Heart left ventricle (tissue), 16 donors: ENCODE measurements around the gene HSF5. TPM values are rescaled to one million over a fixed set of nuclear protein-coding genes. Genes with fewer than 3 reads are reported as not detected.
"Not testable (repeated sequence)": the region's sequence is repeated elsewhere in the genome, so short reads cannot be mapped to it uniquely, and the experiment has no call there.

Experiments
- ATAC-seq, 4 donors: fragments of 200-7000 bp; cut with Tn5 transposase; one replicate each; pipeline ENCODE4 v1.9.1; 2020 to 2022; ENCODE audit warnings: moderate library complexity in 4 of 4, mild to moderate bottlenecking in 3 of 4, moderate number of reproducible peaks in 1 of 4
- DNase-seq, 5 donors: peaks; one replicate each; pipeline ENCODE4 v3.0.0-alpha.2; 2020
- H3K27ac ChIP-seq, 12 donors: fragments of 200-600 bp; sonication (generic) in 4 of 12; one replicate each; pipeline versions ENCODE4 v1.5.0 to v1.8.0; 2016 to 2022; ENCODE audit warnings: mild to moderate bottlenecking in 2 of 12
- H3K27me3 ChIP-seq, 9 donors: fragments of 200-600 bp; sonication (generic) in 2 of 9; one replicate each; pipeline versions ENCODE4 v1.5.1 to v1.8.0; 2016 to 2022; ENCODE audit warnings: mild to moderate bottlenecking in 3 of 9
- H3K36me3 ChIP-seq, 9 donors: fragments of 200-600 bp; sonication (generic) in 2 of 9; one replicate each; pipeline versions ENCODE4 v1.5.0 to v1.8.0; 2018 to 2022; ENCODE audit warnings: mild to moderate bottlenecking in 2 of 9
- H3K4me1 ChIP-seq, 12 donors: fragments of 200-600 bp; sonication (generic) in 4 of 12; one replicate each; pipeline versions ENCODE4 v1.5.0 to v1.8.0; 2016 to 2022; ENCODE audit warnings: mild to moderate bottlenecking in 3 of 12
- H3K4me3 ChIP-seq, 12 donors: fragments of 200-600 bp; sonication (generic) in 4 of 12; one replicate each; pipeline versions ENCODE4 v1.5.0 to v1.8.0; 2017 to 2022; ENCODE audit warnings: mild to moderate bottlenecking in 9 of 12, moderate library complexity in 4 of 12
- H3K9me3 ChIP-seq, 12 donors: fragments of 200-600 bp; sonication (generic) in 4 of 12; one replicate each; pipeline versions ENCODE4 v1.5.0 to v1.8.0; 2016 to 2022; ENCODE audit warnings: mild to moderate bottlenecking in 1 of 12
- CTCF ChIP-seq, 12 donors: fragments of 200-600 bp; sonication (generic) in 4 of 12; IDR thresholded peaks; one replicate each; pipeline versions ENCODE4 v1.5.0 to v1.8.0; 2018 to 2022; ENCODE audit warnings: antibody characterized with exemption in 12 of 12, mild to moderate bottlenecking in 5 of 12
- POLR2A ChIP-seq, 2 donors: fragments of 450-650 bp; IDR thresholded peaks; one replicate each; pipeline ENCODE4 v1.6.1; 2017; ENCODE audit warnings: antibody characterized with exemption in 2 of 2, mild to moderate bottlenecking in 2 of 2, moderate library complexity in 2 of 2
- WGBS, 4 donors: extraction: QIAGEN DNeasy Blood & Tissue Kit in 2 of 4; methylation state at CpG; one replicate each; pipeline versions ENCODE4 v1.1.5 to v1.1.7; 2013 to 2018; 5-methylcytosine and 5-hydroxymethylcytosine counted together
- intact Hi-C, 10 donors: fragments of 100-400 bp; cut with DNase I; formaldehyde crosslinking; loops; one replicate each; pipeline versions ENCODE4 v1.11.1 to v1.14.2; 2022
- polyA plus RNA-seq, 2 donors: library from polyadenylated mRNA; stranded (reverse); fragments of 200-250 nt; gene quantifications; one replicate each; pipeline ENCODE4 v1.2.3, GENCODE V29; 2013
- total RNA-seq, 9 donors: library from RNA; depleted of rRNA in 2 of 9; stranded (reverse); fragments of >200 nt in 2 of 9; fragmentation: NEBNext Ultra II Directional in 3 of 9; extraction: Animal tissue kit (Norgen Biotek cat#: 25700) in 3 of 9; gene quantifications; one replicate each; pipeline versions ENCODE4 v1.1.0 to v1.2.4, GENCODE V29; 2016 to 2023
- donor health status: ischemic (EF 13 %, LVEDD 7.1; RV severe dilation, severe dysfunction).
- donor health status: healthy with polysubstance abuse.
- donor health status: DM: no; HTN: yes; CAD: no.
- donor health status: DM: no; HTN: no; CAD: no.
- donor health status: ischemic (EF 25% LVEDD 6.9; RV normal size, moderate dysfunction).
- donor health status: ischemic (EF 25% LVEDD 5.7; RV mildly dilated, moderate dysfunction).
- donor health status: healthy.
- donor health status: DM: yes; HTN: yes; CAD: no.
- donor health status: ischemic (EF 35%, LVEDD 5.7; RV mildly dilated, moderate dysfunction).
- donor health status: nonischemic (EF 11% LVEDD 7.7; RV severe dilation, severe dysfunction).
- donor health status: DM: yes; HTN: yes; CAD: no.
- donor health status: PGD.
- donor health status: ischemic (EF 29% LVEDD 5.4; RV normal size, mild dysfunction).
- donor health status: nonischemic (EF 23%, LVEDD 6.1; RV moderate dilation, normal function).

HSF5 gene
- total and polyA plus RNA-seq, 11 donors: 0.06 to 0.19 TPM; not detected in 9

- Histone ChIP-seq H3K4me1 (peaks cover 0 to 28% (median 7%) of the 10 kb centered on the region in 12 donors), H3K27me3 (no peaks in the 10 kb centered on the region), H3K4me3 (no peak overlapping the region), H3K36me3 (peaks cover 5 to 100% (median 99%) of the 10 kb centered on the region in 9 donors), H3K9me3 (no peaks in the 10 kb centered on the region), H3K27ac (peak overlapping the region in 2 of 12 donors; percentile 11 to 16)
- intact Hi-C loops: no loop called here
- peak; percentile 3 to 52 (median 35) for ATAC-seq
- TF ChIP-seq POLR2A (IDR thresholded peaks at IDR 0.05) (no peak), CTCF (IDR thresholded peaks at IDR 0.05) (no peak)
- no peak for DNase-seq
- 74 to 87% (median 80%) methylated on average over 11 of the region's 11 CpGs for WGBS, 4 donors
Observed at GRCh38 chr17:58504826-58505351, 16.7 kb upstream of the HSF5 start.

- WGBS, 4 donors: 92 to 96% (median 94%) methylated on average over 8 of the region's 8 CpGs
- Histone ChIP-seq H3K27me3 (no peaks in the 10 kb centered on the region), H3K4me1 (peaks cover 0 to 28% (median 7%) of the 10 kb centered on the region in 12 donors), H3K27ac (no peak overlapping the region), H3K36me3 (peaks cover 0 to 100% (median 97%) of the 10 kb centered on the region in 9 donors), H3K9me3 (no peaks in the 10 kb centered on the region), H3K4me3 (no peak overlapping the region)
- DNase-seq: no peak
- intact Hi-C loops: no loop called here
- TF ChIP-seq POLR2A (IDR thresholded peaks at IDR 0.05) (no peak), CTCF (IDR thresholded peaks at IDR 0.05) (no peak)
- ATAC-seq: no peak
Observed at GRCh38 chr17:58503866-58504265, 15.7 kb upstream of the HSF5 start.

GRCh38 chr17:58503134-58503533, 14.9 kb upstream of the HSF5 start:
- H3K4me1 ChIP-seq: peaks cover 0 to 28% (median 7%) of the 10 kb centered on the region in 12 donors
- 90 to 95% (median 93%) methylated on average over 6 of the region's 6 CpGs for WGBS, 4 donors
- H3K36me3 ChIP-seq: peaks cover 0 to 98% (median 93%) of the 10 kb centered on the region in 9 donors
- ATAC-seq, H3K4me3 ChIP-seq, H3K27ac ChIP-seq, H3K27me3 ChIP-seq, H3K9me3 ChIP-seq, DNase-seq, intact Hi-C loops: not testable (repeated sequence)

DNA sequence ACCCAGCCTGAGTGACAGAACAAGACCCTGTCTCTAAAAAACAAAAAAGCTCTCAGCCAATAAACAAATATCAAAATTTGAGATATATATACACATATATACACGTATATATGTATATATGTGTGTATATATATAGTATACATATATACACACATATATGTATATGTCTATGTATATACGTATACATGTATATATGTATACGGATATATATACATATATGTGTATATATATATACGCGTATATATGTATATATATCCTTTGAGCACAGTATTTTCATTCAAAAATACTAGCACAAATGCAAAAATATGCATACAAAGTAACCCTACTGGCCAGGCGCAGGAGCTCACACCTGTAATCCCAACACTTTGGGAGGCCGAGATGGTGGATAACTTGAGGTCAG, 13.2 kb upstream of the HSF5 start:
- no peak overlapping the region for H3K4me3 ChIP-seq
- no peaks in the 10 kb centered on the region for H3K9me3 ChIP-seq
- H3K36me3 ChIP-seq: peaks cover 0 to 98% (median 90%) of the 10 kb centered on the region in 9 donors
- WGBS, 4 donors: 93 to 97% (median 95%) methylated on average over 7 of the region's 7 CpGs
- TF ChIP-seq POLR2A (IDR thresholded peaks at IDR 0.05) (no peak), CTCF (IDR thresholded peaks at IDR 0.05) (no peak)
- ATAC-seq (no peak), DNase-seq (no peak)
- H3K4me1 ChIP-seq: peaks cover 0 to 20% (median 0%) of the 10 kb centered on the region in 12 donors
- intact Hi-C loops: no loop called here
- no peak overlapping the region for H3K27ac ChIP-seq
- H3K27me3 ChIP-seq: no peaks in the 10 kb centered on the region
